GM19452 (cell line): ENCODE measurements around the gene GRID1.
"Not testable (repeated sequence)": the region's sequence is repeated elsewhere in the genome, so short reads cannot be mapped to it uniquely, and the experiment has no call there.

Source experiments
- ATAC-seq: cut with Tn5 transposase; IDR thresholded peaks from one replicate; pipeline ENCODE4 v1.9.1; 2021; ENCODE audit not compliant: unreplicated experiment

GRID1 gene

DNA sequence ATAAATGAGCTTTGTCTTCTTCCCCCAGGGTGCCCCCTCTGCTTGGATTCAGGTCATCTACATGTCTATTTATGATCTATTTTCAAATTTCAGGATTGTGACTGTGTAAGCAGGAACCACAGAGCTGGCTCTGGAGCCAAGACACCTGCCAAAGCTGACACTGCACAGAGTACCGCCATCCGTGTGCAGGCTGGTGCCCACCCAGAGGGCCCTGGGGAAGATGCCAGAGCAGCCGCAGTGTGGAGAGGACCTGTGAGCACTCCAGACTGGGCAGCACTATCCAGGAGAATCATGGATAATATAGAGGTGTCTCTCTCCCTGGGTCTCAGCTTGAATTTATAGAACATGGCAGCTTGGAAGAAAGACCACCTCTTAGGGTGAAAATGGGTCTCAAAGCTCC, 577.5 kb downstream of the GRID1 start:
- ATAC-seq: no peak

DNA sequence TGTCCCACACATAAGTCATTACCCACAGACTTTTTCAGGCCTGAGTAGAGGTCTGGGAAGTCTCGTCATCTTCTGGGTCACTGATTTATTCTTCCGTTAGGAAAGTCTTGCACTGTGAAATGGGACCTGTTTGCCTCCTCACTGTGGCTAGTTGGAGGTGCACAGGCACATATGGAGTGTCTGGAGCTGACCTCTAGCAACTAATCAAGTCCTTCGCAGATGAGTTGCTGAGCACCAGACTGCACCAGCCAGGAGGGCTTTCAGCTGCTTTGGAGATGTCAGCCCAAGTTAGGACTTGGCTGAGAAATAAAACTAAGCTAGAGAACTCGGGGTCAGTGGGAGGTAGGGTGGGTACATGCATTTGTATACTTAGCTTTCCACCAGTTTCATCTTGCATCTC, 578.0 kb downstream of the GRID1 start:
- ATAC-seq: no peak

DNA sequence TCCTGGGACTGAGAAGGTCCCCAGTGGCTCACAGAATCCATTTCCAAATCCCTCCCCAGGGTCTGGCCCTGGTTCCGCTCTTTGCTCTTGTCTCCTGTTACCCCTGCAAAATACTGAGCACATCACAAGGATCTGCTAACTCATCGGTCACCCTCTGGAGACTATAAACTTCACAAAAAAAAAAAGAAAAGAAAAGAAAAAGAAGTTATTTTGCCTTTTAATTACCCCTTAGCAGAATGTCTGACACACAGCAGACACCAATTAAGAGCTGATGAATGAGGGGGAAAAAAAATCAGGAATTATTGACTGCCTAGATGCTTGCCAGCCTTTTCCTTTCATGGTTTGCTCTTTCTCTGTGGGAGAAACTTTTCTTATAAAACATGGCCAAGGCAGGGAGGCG, 578.7 kb downstream of the GRID1 start:
- ATAC-seq: no peak

DNA sequence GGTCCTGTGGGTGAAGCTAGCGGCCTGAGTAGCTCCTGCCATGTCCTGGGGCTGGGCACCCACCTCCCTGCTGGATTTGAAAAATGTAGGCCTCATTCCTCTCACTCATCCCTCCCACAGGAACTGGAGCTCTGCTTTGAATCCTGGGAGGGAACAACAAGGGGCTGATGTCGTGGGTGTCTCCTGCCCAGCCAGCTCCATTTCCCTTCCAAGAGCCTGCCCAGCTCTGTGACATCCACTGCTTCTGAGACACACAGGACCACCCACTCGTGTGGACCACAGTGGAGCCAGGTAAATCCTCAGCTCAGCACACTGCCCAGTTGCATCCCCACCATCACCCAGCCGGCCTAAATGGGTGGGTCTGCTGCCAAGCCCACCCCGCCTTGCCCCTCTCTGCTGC, 579.2 kb downstream of the GRID1 start:
- ATAC-seq: no peak

DNA sequence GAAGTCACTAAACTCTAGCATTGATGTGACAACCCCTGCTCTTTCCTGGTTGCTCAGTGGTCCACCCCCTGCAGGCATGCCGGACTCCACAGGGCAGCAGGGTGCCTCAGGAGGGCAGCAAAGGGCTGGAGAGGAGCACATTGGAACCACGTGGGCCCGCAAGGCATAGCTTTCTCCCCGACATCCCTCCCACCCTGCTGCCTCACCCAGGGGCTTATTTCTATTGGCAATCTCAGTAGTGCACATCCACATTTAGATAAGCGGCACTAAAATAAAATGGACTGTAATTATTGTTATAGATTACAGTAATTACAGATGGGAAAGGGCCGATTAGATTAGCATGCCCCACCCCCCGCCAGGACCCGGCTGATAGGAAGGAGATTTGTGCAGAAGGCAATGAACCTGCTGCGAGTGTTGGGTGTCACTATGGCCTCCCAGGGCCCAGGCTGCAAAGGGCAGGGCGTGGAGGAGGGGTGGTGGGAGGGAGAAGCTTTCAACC, 580.1 kb downstream of the GRID1 start:
- no peak for ATAC-seq

DNA sequence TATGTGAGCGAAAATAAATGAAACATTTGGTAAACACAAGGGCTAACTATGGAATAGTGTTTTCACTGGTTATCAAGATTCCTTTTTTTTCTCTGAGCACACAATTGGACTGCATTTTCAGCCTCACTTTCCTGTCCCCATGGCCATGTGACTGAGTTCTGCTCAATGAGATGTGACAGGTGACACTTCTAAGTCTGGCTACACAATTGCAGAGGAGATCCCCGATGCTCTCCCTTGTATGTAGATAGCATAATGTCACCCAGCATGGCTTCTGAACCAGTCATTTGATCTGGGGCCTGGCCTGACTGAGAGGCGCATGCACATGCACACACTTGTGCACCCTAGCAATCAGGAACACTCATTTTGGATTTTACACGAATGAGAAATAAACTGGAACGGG, 581.8 kb downstream of the GRID1 start:
- ATAC-seq: no peak

DNA sequence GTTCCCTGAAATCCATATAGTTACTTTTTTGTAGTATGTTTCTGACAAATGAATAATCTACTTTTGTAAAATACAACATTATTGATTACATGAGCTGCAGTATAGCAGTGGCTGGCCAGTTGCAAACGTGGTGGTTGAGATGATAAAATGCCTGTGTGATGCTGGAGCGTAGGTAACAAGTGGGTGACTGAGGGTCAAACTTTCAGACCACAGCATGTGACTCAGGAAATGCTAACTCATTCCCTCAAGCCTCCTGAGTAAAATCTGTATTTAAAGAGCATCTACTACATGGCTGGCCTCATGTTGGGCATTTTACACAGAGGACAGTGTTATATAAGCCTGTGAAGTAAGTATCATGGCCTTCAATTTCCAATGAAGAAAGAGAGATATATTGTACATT, 585.2 kb downstream of the GRID1 start:
- ATAC-seq: no peak

DNA sequence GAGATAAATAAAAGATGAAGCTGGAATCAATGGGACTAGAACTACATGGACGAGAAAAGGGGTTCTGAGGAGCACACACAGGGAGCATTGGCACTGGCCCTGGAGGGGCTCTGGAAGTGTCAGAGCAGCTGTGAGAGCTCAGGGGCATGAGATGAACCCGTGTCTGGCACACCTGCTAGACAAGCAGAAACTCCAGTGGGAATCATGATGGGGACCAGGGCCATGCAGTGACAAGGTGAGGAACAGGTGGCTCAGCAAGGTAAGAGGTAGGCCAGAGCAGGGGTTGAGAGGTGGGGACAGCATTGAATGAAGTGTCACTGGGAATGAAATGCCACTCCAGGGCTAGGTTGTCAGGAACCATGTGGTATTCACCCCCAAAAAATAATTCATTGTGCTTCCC, 588.5 kb downstream of the GRID1 start:
- no peak for ATAC-seq

DNA sequence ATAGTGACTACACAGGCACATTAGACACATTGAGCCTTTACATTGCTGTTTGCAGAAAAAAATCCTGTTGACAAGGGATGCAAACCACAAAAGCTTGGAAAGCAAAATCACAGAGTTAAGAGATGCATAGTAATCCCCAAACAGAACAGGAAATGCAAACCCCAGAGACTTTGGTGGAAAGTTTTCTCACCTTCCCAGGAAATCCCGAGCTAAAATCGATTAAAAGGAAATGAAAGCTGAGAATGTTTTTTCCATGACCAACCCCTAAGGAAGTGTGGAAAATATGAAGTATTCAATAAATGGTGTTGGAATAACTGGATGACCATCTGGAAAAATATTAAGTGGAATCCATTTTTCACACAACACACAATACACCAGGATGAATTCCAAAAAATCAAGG, 598.7 kb downstream of the GRID1 start:
- no peak for ATAC-seq

DNA sequence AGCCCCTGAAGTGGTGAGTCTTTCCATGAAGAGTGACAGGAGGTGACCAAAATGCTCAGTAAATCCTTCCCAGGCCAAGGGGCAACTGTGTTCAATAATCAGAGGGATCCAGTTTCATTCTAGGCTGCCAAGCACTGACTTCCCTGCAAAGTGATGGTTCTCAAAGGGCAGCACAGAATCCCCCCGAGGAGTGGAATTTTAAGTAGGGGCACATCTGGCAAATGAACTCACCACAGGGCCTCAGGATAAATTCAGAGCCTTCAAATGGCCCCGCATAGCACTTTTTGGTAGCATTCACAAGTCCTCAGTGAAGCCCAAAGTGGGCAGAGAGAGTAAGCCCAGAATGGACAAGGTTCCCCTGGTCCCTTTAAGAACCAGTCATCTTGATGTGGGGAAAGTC, 602.5 kb downstream of the GRID1 start:
- no peak for ATAC-seq

DNA sequence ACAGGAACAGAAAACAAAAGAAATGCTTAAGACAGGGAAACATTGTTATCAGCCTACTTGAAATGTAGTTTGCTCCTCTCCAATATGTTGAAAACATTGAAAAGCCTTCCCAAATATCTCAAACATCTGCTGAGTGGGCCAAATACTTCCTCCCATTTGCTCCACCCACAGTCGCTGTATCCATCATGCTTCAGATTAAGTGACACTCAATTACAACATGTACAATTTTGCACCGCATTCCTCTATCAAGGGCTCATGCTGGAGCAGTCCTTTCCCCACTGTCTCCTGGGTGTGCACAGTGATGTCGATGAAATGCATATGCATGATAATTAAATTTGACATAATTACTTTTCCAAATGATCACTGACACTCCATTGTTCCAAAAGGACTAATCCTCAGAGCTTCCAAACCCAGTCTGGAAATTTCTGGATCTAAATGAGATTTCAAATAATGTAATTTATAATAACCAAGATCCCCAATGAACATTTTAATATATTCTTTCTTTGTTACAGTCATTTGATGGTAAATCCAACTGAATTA, 604.6 kb downstream of the GRID1 start:
- no peak for ATAC-seq

DNA sequence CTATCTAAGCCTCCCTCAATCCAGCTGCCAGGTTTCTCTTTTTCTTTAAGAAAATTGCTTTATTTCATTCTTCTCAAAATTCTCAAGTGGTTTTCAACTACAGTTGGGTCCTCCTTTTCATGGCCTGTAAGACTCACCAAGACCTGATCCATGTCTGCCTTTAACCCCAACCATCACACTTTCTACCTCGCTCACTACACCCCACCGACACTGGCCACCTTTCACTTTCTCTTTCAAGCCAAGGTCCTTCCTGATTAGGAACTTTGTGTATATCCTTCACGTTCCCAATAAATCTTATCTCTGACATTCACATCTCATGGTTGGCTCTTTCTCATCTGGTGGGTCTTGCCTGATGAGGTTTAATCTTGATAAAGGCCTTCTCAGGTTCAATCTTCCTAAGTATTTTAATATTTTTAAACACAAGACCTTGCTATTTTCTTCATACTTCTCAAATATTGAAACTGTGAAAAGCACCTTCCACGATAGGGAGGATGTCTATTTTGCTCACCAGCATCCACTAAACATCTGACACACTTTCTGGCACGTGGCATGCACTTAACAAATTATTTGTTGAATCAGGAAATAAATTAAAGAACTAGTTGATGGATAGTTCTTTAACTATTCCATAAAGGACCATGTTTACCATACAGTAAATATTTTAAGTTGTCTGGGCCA, 624.8 kb downstream of the GRID1 start:
- peak; percentile 96 for ATAC-seq

DNA sequence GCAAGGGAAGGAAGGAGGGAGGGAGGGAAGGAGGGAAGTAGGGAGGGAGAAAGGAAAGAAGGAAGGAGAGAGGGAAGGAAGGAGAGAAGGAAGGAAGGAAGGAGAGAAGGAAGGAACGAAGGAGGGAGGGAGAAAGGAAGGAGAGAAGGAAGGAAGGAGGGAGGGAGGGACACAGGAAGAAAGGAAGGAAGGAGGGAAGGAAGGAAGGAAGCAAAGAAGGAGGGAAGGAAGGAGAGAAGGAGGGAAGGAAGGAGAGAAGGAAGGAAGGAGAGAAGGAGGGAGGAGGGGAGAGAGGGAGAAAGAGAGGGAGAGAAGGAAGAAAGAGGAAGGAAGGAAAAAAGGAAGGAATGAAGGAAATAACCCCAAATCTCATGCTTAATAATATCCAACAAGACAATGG, 630.6 kb downstream of the GRID1 start:
- no peak for ATAC-seq

DNA sequence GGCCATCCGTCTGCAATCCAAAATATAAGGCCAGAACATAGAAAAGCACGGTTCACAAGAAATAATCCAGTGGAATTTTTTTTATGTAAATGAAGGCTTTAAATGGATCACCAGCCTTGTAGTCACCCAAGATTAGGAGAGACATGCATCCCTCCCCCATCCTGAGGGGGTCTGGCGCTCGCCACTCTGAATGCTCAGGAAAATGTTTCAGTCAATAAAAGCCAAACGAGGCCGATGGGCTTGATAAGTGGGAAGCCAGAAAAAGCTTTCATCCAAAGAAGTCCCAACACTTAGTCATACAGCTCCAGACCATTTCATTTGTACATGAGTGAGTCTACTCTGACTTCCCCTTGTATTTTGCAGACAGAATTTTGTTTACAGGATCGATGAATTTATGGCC, 631.8 kb downstream of the GRID1 start:
- no peak for ATAC-seq

DNA sequence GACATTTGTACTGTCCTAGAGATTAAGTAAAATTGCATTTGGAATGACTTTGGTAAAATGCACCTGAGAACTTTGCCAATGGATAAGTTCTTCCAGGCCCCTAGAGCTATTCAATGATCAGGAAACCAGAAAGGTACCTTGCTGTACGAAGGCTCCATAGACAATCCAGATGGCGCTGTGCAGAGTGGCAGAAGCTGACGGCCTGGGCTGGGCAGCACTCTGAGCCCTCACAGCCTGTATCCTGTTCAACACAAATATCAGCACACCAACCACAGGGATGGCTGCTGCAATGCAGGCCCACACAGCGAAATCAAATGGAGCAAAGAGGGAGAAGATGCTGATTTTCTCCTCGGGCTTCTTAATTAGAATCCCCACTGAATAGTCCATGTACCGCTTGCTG, 642.4 kb downstream of the GRID1 start:
- no peak for ATAC-seq

DNA sequence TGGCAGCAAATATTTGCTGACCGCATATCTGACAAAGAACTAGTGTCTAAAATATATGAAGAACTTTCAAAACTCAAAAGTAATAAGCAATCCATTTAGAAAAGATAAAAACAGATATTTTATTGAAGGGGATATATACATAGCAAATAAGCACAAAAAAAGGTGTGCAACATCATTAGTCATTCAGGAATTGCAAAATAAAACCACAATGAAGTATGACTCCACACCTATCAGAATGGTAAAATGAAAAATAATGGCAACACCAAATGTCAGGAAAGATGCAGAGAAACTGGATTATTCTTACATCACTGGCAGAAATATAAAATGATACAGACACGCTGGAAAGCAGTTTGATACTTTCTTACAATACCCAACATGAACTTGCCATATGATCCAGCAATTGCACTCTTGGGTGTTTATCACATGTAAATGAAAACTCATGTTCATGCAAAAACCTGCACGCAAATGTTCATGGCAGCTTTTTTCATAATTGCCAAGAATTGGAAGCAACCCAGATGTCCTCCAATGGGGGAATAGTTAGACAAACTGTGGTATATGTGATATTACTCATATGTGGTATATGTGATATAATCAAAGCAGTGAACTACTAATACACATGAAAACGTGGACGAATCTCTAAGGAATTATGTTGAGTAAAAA, 645.5 kb downstream of the GRID1 start:
- ATAC-seq: no peak

DNA sequence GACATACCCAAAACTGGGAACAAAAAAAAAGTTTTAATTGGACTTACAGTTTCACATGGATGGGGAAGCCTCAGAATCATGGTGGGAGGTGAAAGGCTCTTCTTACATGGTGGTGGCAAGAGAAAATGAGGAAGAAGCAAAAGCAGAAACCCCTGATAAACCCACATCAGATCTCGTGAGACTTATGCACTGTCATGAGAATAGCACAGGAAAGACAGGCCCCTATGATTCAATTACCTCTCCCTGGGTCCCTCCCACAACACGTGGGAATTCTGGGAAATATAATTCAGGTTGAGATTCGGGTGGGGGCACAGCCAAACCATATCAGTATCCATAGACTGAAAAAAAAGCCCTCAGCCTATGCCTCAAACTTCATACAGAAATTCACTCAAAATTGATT, 647.2 kb downstream of the GRID1 start:
- ATAC-seq: no peak

DNA sequence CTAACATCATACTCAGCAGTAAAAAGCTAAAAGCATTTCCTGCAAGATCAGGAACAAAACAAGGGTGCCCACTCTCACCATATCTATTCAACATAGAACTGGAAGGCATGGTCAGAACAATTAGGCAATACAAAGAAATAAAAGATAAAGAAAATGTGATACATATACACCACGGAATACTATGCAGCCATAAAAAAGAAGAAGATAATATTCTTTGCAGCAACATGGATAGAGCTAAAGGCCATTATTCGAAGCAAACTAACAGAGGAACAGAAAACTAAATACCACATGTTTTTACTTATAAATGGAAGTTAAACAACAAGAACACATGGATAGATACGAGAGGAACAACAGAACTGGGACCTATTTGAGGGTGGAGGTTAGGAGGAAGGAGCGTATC, 652.7 kb downstream of the GRID1 start:
- no peak for ATAC-seq

DNA sequence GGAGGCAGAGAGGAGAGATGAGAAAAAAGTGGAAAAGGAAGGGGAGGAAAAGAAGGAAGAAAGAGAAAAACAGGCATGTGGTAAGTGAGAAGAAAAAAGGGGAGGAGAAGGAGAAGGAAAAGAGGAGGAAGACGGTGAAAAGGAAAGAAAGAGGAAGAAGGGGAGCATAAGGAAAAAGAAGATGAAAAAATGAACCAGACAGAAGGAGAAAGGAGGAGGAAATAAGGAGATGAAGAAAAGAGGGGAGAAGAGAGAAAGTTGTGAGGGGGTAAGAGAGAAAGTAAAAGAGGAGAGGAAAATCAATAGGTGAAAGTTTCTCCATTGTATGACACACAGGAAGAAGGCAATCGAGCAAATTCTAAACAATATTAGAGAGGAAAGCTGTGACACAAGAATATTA, 663.8 kb downstream of the GRID1 start:
- ATAC-seq: no peak

DNA sequence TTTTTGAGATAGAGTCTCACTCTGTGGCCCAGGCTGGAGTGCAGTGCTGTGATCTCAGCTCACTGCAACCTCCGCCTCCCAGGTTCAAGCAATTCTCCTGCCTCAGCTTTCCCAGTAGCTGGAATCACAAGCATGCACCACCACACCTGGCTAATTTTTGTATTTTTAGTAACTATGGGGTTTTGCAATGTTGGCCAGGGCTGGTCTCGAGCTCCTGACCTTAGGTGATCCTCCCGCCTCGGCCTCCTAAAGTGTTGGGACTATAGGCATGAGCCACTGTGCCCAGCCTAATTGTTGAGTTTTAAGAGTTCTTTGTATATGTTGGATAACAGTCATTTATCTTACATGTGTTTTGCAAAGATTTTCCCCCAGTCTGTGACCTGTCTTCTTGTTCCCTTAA, 667.5 kb downstream of the GRID1 start:
- not testable (repeated sequence) for ATAC-seq

DNA sequence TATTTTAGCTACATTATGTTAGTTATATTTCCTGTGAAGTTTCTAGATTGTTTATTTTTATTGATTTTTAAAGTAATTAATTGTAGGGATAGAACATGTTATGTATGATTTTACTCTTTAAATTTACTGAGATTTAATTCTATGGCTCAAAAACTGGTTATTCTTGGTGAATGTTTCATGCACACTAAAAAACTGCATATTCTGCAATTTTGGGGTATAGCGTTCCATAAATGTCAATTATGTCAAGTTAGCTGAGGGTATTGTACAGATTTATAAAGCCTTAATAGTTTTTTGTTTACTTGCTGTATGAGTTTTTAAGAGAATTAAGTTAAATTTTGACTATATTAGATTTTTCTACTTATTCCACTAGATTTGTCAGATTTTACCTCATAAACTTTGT, 669.7 kb downstream of the GRID1 start:
- ATAC-seq: no peak

DNA sequence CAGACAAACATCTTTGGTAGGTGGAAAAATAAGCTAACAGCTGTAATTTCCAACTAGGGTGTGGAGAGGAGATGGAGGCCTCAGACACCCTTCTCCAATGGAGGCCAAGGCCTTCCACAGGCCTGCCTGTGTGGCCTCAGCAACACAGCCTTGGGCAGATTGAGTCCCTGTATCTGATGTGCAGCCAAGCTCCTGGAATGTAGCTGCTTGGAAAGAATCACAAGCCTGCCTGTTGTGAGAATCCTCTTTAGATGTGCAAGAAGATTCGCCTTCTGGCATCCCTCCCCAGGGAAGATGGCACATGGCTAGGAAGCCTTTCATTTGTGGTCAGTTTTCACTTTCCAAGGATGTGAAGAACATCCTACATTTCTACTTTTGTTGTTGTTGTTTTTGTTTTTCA, 684.0 kb downstream of the GRID1 start:
- ATAC-seq: no peak

DNA sequence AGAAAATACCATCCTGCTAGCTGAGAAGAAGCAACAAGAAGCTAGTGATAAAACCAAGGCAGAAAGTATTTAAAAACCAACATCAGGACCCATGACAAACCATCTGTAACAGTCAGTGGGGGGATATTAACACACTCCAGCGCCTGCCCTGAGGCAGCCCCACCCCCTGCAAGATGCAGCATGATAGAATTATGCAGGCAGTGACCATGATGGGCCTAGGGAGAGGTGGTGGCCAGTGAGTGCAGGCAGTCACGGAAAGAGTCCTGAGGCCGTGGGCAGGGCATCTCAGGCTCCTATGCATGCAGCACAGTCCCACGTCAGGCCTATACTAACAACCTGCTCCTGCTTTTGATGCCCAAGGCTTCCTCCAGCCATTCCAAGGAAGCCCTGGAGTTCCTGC, 686.9 kb downstream of the GRID1 start:
- ATAC-seq: no peak
